NCI-H69 (cell line): ENCODE measurements around the gene PTPRJ.

ENCODE experiments used
- DNase-seq: peaks from one replicate; lab custom pipeline; 2025; lab: John Stamatoyannopoulos, UW

PTPRJ gene

GRCh38 chr11:48163360-48164100 is 183.2 kb downstream of the PTPRJ start:
- DNase-seq = no peak

GRCh38 chr11:48164836-48165235 is 184.5 kb downstream of the PTPRJ start:
- no peak for DNase-seq

GRCh38 chr11:48165426-48165825 is 185.1 kb downstream of the PTPRJ start:
- DNase-seq = no peak

GRCh38 chr11:48167380-48167779 is 187.0 kb downstream of the PTPRJ start:
- no peak for DNase-seq

GRCh38 chr11:48168815-48169214 is 188.5 kb downstream of the PTPRJ start:
- DNase-seq = no peak

- no peak for DNase-seq
These were observed 188.9 kb downstream of the PTPRJ start for GRCh38 chr11:48169259-48169658.

GRCh38 chr11:48169717-48170116 is 189.4 kb downstream of the PTPRJ start:
- no peak for DNase-seq

- no peak for DNase-seq
These were observed 190.2 kb downstream of the PTPRJ start for GRCh38 chr11:48170241-48171233.

GRCh38 chr11:48172818-48173609 is 192.7 kb downstream of the PTPRJ start:
- DNase-seq = peak; percentile 60

GRCh38 chr11:48177661-48178060 is 197.3 kb downstream of the PTPRJ start:
- DNase-seq = no peak

- no peak for DNase-seq
These were observed 200.3 kb downstream of the PTPRJ start for GRCh38 chr11:48180627-48181026.

- no peak for DNase-seq
These were observed 202.6 kb downstream of the PTPRJ start for GRCh38 chr11:48182860-48183526.

GRCh38 chr11:48184452-48184851 is 204.1 kb downstream of the PTPRJ start:
- DNase-seq = no peak

GRCh38 chr11:48190906-48191654 is 210.7 kb downstream of the PTPRJ start:
- DNase-seq = peak; percentile 7

GRCh38 chr11:48193876-48194275 is 213.5 kb downstream of the PTPRJ start:
- no peak for DNase-seq

GRCh38 chr11:48207881-48208280 is 227.5 kb downstream of the PTPRJ start:
- DNase-seq = no peak

- no peak for DNase-seq
These were observed 229.7 kb downstream of the PTPRJ start for GRCh38 chr11:48210052-48210451.

GRCh38 chr11:48216510-48216909 is 236.2 kb downstream of the PTPRJ start, which contains the start of gene OR4B1:
TSS of gene OR4B1 (plus strand) at chr11:48216810. CDS start at chr11:48216810, 0 bp downstream.
- no peak for DNase-seq
